HG03196 (cell line): Measurements from ENCODE around the gene TOLLIP.

Experiments
- ATAC-seq: cut with Tn5 transposase; IDR thresholded peaks from one replicate; pipeline ENCODE4 v1.9.1; 2021; ENCODE audit not compliant: unreplicated experiment

Gene TOLLIP

GRCh38 chr11:1283906-1284305, 25.5 kb downstream of the TOLLIP start:
- ATAC-seq: no peak

GRCh38 chr11:1283091-1283511, 26.3 kb downstream of the TOLLIP start:
- no peak for ATAC-seq

- ATAC-seq: no peak
These were observed 27.5 kb downstream of the TOLLIP start for GRCh38 chr11:1281974-1282365.

- no peak for ATAC-seq
These were observed 28.0 kb downstream of the TOLLIP start for GRCh38 chr11:1281326-1281973.

- no peak for ATAC-seq
These were observed 29.1 kb downstream of the TOLLIP start for GRCh38 chr11:1280116-1281035.

- ATAC-seq: no peak
These were observed 29.8 kb downstream of the TOLLIP start for GRCh38 chr11:1279674-1280055.

GRCh38 chr11:1278766-1279673, 30.4 kb downstream of the TOLLIP start:
- no peak for ATAC-seq

GRCh38 chr11:1277936-1278512, 31.4 kb downstream of the TOLLIP start:
- ATAC-seq: no peak

GRCh38 chr11:1276866-1277615, 32.4 kb downstream of the TOLLIP start:
- ATAC-seq: no peak

- no peak for ATAC-seq
These were observed 33.2 kb downstream of the TOLLIP start for GRCh38 chr11:1276041-1276790.

GRCh38 chr11:1275021-1275420, 34.4 kb downstream of the TOLLIP start:
- no peak for ATAC-seq

- no peak for ATAC-seq
These were observed 34.9 kb downstream of the TOLLIP start for GRCh38 chr11:1274501-1274900.

- ATAC-seq: no peak
These were observed 36.9 kb downstream of the TOLLIP start for GRCh38 chr11:1272531-1272930.

- no peak for ATAC-seq
These were observed 37.5 kb downstream of the TOLLIP start for GRCh38 chr11:1271927-1272326.

GRCh38 chr11:1271406-1271805, 38.0 kb downstream of the TOLLIP start:
- no peak for ATAC-seq

- no peak for ATAC-seq
These were observed 38.4 kb downstream of the TOLLIP start for GRCh38 chr11:1271002-1271401.

GRCh38 chr11:1270476-1270875, 39.0 kb downstream of the TOLLIP start:
- ATAC-seq: no peak

GRCh38 chr11:1269957-1270356, 39.5 kb downstream of the TOLLIP start:
- no peak for ATAC-seq

- no peak for ATAC-seq
These were observed 41.9 kb downstream of the TOLLIP start for GRCh38 chr11:1267441-1268100.
